Activated CD4-positive, alpha-beta T cell treated with anti-CD3 and anti-CD28 coated beads, Interleukin-2, Interleukin-4, amounts not matched to agents 100 ng/mL and 50 ng/mL, durations not matched to agents 16 hours and 8 hours (primary cell): ENCODE results near the gene CDH15.
"Not testable (repeated sequence)": the region's sequence is repeated elsewhere in the genome, so short reads cannot be mapped to it uniquely, and the experiment has no call there.

Experiments
- DNase-seq: peaks from one replicate; pipeline ENCODE4 v3.0.0-alpha.2; 2020; ENCODE audit warnings: low spot score

The CDH15 gene

DNA sequence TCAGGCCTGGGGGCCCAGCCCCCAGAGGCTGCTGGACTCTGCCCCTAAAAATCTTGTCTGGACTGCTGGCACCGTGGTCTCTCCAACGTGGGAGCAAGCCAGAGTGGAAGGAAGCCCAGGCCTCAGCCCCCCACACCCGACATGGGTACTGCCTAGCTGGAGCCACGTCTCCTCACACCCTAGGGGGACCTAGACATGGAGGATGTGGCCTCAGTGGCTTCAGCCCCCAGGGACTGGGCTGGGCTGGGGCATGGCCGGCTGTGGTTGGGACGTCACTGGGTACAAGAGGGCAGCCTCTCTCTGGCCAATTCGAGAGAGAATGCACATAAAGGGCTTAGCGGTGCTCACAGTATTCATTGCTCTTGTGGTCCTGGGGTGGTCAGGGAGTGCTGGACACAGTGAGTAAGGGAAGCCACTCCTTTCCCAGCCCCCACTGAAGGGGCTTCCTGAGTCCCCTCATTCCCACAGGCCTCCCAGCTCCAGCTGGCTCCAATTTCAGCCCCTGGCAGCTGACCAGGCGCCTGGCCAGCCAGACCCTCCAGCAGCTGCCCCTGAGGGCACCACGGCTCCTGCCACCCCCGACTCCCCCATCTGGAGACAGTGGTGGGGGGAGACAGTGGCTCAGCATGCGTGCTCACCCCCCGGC, 1.1 kb downstream of the CDH15 start:
- DNase-seq, result no peak

DNA sequence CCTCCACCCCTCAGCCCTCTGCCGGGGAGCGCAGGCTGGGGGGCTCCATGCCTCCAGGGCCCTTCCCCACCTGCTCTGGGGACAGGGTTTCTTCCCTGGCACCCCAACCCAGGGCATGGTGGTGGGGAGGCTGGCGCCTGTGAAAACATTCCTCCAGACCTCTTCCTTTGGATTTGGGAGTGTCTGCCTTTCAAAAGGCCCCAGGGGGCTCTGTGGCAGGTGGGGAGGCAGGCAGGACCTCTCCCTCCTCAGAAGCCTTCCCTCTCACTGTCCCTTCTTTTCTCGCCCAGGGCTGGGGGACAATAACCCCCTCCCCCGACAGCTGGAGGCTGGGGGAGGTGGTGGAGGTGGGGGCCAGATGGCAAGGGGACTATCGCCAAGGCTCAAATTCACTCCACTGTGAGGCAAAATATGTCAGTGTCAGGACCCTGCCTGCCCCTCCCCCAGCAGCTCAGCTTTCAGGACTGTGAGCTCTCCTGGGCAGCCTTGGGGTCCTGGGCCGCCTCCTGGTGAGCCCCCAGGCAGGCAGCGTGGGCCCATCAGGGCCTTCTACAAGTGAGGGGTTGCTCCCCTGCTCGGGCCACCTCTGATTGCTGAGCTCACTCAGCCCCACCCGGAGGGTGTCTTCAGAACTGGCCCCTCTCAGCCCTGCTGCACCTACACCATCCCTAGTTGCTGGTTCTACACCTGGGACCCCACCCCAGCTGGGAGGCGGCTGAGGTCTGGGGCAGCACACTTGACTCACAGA, 1.8 kb downstream of the CDH15 start:
- DNase-seq, result no peak

GRCh38 chr16:89174055-89174827, 2.7 kb downstream of the CDH15 start:
- DNase-seq, result no peak

GRCh38 chr16:89174877-89175276, 3.3 kb downstream of the CDH15 start:
- DNase-seq, result no peak

DNA sequence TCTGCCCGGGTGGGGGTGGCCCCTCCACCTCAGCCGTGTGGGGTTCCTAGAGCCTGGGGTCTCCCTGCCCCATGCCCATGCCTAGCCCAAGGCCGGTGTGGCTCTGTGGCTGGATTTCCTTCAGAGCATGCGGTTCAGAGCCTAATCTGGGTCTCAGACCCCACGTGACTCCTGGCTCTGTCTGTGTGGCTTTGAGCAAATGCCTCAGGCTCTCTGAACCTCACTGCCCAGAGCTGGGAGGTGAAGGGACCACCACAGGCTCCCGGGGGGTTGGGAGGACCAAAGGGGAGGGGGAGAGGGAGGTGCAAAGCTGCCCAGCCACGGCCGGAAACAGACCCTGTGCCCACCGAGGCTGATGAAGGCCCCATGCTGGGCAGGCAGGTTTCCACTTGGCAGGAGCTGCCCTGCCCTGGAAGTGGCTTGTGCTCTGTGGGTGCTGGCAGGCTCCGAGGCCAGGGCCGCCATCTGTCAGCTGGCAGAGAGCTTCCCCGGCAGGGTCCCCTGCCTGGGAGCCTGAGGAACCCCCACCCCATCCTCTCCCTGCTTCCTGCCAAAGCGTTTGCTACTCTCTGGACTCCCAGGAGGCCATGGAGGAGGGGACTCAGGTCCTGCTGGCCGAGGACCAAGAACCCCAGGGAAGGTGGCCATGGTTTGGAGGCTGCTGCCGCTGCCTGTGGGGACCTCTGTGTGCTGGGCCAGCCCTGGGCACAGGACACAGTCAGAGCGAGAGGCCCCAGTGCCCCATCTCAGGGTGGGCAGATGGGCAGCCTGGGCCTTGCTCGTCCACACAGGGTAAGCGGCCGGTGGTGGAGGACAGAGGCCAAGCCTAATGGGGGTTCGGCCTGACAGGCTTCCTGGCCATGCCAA, 4.0 kb downstream of the CDH15 start:
- no peak for DNase-seq

DNA sequence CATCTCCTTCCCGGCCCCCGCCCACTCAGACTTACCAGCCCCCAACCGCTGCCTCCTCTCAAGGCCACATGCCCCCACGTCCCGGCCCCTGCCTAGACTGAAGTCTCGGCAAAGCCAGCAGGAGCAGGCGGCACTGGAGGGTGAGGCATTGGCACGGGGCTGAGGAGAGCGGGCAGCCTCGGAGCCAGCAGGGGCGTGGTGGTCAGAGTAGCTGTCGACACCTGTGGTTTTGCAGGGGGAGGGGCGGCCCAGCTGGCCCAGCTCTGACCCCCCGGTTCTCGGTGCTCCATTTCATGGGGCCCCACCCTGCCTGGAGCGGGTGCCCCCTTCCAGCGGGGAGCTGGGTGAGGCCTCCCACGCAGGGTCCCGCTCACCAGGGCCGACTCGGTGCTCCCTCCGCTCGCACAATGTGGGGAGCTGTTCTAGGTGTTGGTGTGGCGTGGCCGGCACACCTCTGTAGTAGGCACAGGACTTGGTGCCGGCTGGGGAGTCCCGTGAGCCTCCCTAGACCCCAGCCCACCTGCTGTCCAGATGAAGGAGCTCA, 4.7 kb downstream of the CDH15 start:
- DNase-seq, result no peak

DNA sequence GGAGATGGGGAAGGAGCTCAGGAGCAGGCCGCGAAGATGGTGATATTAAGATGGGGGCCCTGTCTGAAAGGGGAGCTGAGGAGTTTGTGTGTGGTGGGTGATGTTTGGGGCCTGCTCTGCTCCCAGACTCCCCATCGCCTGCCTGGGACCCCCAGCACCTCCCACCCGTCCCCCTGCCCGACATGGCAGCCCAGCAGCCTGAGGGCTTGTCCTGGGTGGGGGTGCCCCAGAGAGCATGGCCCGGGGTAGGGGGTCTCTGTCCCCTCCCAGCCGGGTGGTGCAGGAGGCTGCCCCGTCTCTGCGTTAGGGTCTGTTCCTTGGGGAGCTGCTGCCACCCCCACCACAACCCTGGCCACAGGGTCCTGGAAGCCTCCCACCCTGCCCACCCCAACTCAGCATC, 5.2 kb downstream of the CDH15 start:
- DNase-seq, result no peak

- no peak for DNase-seq
These were observed 6.0 kb downstream of the CDH15 start for GRCh38 chr16:89177501-89177900.

DNA sequence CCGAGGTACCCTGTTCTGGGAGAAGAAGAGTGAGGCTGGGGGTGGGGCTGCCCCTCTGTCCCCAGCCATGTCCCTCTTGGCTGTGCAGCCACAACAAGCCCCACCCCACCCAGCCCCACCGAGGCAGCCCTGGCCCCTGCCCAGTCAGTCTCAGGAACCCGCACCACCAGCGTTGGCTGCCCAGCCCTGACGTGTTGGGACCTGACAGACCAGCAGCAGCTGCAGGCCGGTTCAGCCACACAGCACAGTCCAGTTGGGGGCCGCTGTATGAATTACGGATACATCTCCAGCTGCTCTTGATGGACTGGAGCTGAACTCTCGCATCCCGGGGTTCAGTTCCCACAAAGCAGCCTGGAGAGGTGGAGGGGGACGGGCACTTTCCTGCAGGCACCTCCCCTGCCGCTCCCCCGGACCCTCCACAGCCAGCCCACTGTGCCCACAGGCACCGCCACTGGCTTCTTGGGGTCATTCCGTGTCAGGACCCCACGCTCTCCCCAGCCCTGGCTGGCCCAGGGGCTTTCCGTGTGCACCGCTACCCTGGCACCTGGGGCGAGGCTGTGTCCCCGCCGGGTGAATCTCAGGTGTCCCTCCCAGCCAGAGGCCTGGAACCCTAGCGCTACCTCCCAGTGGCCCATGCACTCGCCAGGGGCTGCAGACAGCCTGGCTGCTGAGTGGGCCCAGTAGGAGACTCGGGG, 7.1 kb downstream of the CDH15 start:
- DNase-seq, result no peak

- no peak for DNase-seq
These were observed 7.6 kb downstream of the CDH15 start for GRCh38 chr16:89179148-89179484.

- no peak for DNase-seq
These were observed 8.2 kb downstream of the CDH15 start for GRCh38 chr16:89179656-89180315.

DNA sequence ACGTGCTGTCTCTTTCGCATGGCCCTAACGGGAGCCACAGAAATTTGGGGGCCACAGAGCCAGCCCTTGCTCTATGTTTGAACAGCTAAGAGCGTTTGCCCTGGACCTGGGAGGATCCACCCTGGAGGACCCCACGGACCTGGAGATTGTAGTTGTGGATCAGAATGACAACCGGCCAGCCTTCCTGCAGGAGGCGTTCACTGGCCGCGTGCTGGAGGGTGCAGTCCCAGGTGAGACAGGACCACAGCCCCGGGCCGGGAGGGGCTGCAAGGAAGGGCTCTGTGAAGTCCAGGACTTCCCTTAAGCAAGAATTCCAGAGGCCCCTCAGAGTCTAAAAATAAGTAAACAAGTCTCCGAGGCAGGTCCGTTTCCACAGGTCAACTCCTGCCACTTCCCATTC, 11.9 kb downstream of the CDH15 start:
- no peak for DNase-seq

DNA sequence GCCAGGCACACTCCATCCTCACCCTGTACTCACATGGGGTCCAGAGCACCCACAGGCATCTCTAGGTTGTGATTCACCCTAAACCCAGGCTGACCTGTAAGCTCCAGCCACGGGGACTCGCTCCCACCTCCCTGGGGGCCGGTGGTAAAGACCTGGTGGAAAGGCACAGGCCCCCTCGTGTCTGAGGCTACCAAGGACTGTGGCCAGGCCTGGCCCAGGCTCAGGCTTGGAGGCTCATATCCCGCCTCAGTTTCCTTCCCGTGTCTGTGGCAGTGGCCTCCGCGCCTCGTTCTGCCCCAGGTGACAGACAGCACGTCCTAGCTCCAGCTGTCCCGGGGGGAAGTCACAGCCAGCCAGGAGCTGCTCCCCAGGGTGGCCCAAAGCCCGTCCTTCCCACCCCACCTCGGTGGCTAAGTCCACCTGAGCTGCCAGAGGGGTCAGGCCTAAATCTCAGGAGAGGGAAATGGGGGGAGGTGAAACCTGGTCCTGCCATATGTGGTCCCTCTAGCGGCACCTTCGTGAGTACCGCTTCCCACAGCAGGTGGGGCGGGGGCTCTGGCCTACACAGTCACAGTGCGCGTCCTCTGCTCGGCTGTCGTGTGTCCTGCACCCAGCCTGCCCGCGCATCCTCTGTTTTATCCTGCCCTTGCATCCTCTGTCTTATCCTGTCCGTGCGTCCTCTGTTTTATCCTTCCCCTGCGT, 12.6 kb downstream of the CDH15 start:
- DNase-seq, result no peak

DNA sequence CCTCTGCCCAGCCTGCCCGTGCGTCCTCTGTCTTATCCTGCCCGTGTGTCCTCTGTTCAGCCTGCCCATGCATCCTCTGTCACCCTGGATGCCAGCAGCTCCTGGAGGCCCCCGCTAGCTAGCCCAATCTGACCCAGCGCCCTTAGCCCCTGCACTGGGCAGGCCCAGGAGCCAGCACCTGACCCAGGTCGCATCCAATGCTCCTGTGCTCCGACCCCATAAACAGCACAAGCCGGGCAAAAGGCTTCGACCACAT, 13.1 kb downstream of the CDH15 start:
- no peak for DNase-seq

GRCh38 chr16:89184933-89185794, 13.6 kb downstream of the CDH15 start:
- DNase-seq, result no peak

GRCh38 chr16:89185887-89186592, 14.5 kb downstream of the CDH15 start:
- DNase-seq, result not testable (repeated sequence)

GRCh38 chr16:89186593-89187031, 15.1 kb downstream of the CDH15 start:
- not testable (repeated sequence) for DNase-seq

DNA sequence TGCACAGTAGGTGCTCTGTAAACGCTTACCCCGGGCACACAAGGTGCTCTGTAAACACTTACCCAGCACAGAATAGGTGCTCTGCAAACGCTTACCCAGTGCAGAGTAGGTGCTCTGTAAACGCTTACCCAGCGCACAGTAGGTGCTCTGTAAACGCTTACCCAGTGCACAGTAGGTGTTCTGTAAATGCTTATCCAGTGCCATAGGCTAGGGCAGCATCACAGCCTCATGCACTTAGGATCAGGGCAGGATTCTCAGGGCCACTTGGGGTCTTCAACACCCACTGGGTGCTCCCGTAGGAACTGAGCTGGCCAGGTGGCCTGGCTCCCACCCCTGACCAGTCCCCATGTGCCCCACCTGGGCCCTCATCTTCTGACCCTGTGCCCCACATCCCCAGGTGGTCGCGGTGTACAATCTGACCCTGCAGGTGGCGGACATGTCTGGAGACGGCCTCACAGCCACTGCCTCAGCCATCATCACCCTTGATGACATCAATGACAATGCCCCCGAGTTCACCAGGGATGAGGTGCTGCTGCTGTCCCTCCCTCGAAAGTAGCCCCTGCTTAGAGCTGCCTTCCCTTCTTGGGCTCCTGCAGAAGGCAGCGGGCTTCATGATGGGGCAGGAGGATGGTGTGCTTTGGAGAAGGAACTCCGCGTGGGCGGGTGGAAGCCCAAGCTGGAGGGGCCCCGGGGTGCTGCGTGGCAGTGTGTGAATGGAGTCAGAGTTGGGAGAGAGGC, 15.7 kb downstream of the CDH15 start:
- DNase-seq, result no peak
